Measurements from ENCODE around the gene CFAP157.

Gene CFAP157

GRCh38 chr9:127751269-127752054 lies 44.7 kb downstream of the CFAP157 start:
- no peaks in the 10 kb centered on the region for H3K9me2 ChIP-seq (replicated peaks; ENCODE audit: insufficient read depth, low read length)
- no peaks in the 10 kb centered on the region for H3F3A ChIP-seq (ENCODE audit: insufficient read depth)
- H3K36me3 ChIP-seq (ENCODE audit: low read length): no peaks in the 10 kb centered on the region
- no peak for TF ChIP-seq EZH2phosphoT487 (conservative IDR thresholded peaks at IDR 0.05; ENCODE audit: low read length)
- TF ChIP-seq, protein P1, sequence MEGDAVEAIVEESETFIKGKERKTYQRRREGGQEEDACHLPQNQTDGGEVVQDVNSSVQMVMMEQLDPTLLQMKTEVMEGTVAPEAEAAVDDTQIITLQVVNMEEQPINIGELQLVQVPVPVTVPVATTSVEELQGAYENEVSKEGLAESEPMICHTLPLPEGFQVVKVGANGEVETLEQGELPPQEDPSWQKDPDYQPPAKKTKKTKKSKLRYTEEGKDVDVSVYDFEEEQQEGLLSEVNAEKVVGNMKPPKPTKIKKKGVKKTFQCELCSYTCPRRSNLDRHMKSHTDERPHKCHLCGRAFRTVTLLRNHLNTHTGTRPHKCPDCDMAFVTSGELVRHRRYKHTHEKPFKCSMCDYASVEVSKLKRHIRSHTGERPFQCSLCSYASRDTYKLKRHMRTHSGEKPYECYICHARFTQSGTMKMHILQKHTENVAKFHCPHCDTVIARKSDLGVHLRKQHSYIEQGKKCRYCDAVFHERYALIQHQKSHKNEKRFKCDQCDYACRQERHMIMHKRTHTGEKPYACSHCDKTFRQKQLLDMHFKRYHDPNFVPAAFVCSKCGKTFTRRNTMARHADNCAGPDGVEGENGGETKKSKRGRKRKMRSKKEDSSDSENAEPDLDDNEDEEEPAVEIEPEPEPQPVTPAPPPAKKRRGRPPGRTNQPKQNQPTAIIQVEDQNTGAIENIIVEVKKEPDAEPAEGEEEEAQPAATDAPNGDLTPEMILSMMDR (IDR thresholded peaks at IDR 0.05; ENCODE audit: insufficient read depth, low read length, poor library complexity, severe bottlenecking): no peak
- H4K20me1 ChIP-seq (ENCODE audit: low read depth, low read length): no peaks in the 10 kb centered on the region
- no peak overlapping the region for H3K4me3 ChIP-seq (ENCODE audit: insufficient read depth, low read length, poor library complexity, severe bottlenecking)
- no peaks in the 10 kb centered on the region for H3K27me3 ChIP-seq (ENCODE audit: low read length)
- H3K4me2 ChIP-seq (ENCODE audit: low read depth, low read length, poor library complexity, severe bottlenecking): no peak overlapping the region
- H3K79me2 ChIP-seq (ENCODE audit: insufficient read depth, low read length): no peaks in the 10 kb centered on the region
- H3K9me3 ChIP-seq (ENCODE audit: insufficient read depth, low read length): no peaks in the 10 kb centered on the region
- no peak overlapping the region for H3K27ac ChIP-seq (ENCODE audit: low read depth, low read length)
- H2AFZ ChIP-seq (ENCODE audit: low read depth, low read length, severe bottlenecking): no peak overlapping the region
- no peak overlapping the region for H3K9ac ChIP-seq (ENCODE audit: low read length)

GRCh38 chr9:127753148-127753547 lies 46.4 kb downstream of the CFAP157 start:
- Histone ChIP-seq H3K9ac (ENCODE audit: low read length) (no peak overlapping the region), H4K20me1 (ENCODE audit: low read depth, low read length) (no peaks in the 10 kb centered on the region), H3K79me2 (ENCODE audit: insufficient read depth, low read length) (no peaks in the 10 kb centered on the region), H3K27me3 (ENCODE audit: low read length) (no peaks in the 10 kb centered on the region), H3K9me2 (replicated peaks; ENCODE audit: insufficient read depth, low read length) (no peaks in the 10 kb centered on the region), H3K4me3 (ENCODE audit: insufficient read depth, low read length, poor library complexity, severe bottlenecking) (no peak overlapping the region), H2AFZ (ENCODE audit: low read depth, low read length, severe bottlenecking) (no peak overlapping the region), H3K27ac (ENCODE audit: low read depth, low read length) (no peak overlapping the region), H3K4me2 (ENCODE audit: low read depth, low read length, poor library complexity, severe bottlenecking) (no peak overlapping the region), H3K9me3 (ENCODE audit: insufficient read depth, low read length) (no peaks in the 10 kb centered on the region), H3K36me3 (ENCODE audit: low read length) (no peaks in the 10 kb centered on the region), H3F3A (ENCODE audit: insufficient read depth) (no peaks in the 10 kb centered on the region)
- TF ChIP-seq, protein P1 (IDR thresholded peaks at IDR 0.05; ENCODE audit: insufficient read depth, low read length, poor library complexity, severe bottlenecking): no peak
- TF ChIP-seq EZH2phosphoT487 (conservative IDR thresholded peaks at IDR 0.05; ENCODE audit: low read length): no peak

DNA sequence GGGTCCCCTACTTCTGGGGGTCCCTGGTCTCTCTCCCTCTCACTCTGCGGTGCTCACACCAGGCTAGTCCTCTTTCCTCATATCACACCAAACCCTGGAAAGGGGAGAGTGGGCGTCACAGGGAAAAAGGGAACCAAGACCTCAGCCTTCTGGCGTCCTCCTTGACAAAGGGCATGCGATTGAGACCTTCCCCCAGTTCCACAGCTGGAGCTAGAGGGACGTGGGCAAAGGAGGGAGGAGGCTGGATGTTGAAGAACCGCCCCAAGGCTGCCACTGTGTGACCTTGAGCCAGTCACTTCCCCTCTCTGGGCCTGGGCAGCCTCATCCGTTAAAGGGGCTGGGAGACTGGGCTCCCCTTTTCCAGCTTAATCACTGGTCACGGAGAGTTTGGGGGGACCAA lies 46.8 kb downstream of the CFAP157 start:
- no peaks in the 10 kb centered on the region for H4K20me1 ChIP-seq (ENCODE audit: low read depth, low read length)
- H3K36me3 ChIP-seq (ENCODE audit: low read length): no peaks in the 10 kb centered on the region
- no peaks in the 10 kb centered on the region for H3K9me3 ChIP-seq (ENCODE audit: insufficient read depth, low read length)
- no peak overlapping the region for H3K4me2 ChIP-seq (ENCODE audit: low read depth, low read length, poor library complexity, severe bottlenecking)
- H3K79me2 ChIP-seq (ENCODE audit: insufficient read depth, low read length): no peaks in the 10 kb centered on the region
- H3F3A ChIP-seq (ENCODE audit: insufficient read depth): no peaks in the 10 kb centered on the region
- H3K27me3 ChIP-seq (ENCODE audit: low read length): no peaks in the 10 kb centered on the region
- H3K27ac ChIP-seq (ENCODE audit: low read depth, low read length): no peak overlapping the region
- H3K4me3 ChIP-seq (ENCODE audit: insufficient read depth, low read length, poor library complexity, severe bottlenecking): no peak overlapping the region
- TF ChIP-seq, protein P1 (IDR thresholded peaks at IDR 0.05; ENCODE audit: insufficient read depth, low read length, poor library complexity, severe bottlenecking): no peak
- no peak for TF ChIP-seq EZH2phosphoT487 (conservative IDR thresholded peaks at IDR 0.05; ENCODE audit: low read length)
- no peak overlapping the region for H3K9ac ChIP-seq (ENCODE audit: low read length)
- no peak overlapping the region for H2AFZ ChIP-seq (ENCODE audit: low read depth, low read length, severe bottlenecking)
- no peaks in the 10 kb centered on the region for H3K9me2 ChIP-seq (replicated peaks; ENCODE audit: insufficient read depth, low read length)

Data from SU-DHL-6 (cell line).